GM19043 (cell line): ENCODE results near the gene TMEM164.

Experiments used
- ATAC-seq: cut with Tn5 transposase; IDR thresholded peaks from one replicate; pipeline ENCODE4 v1.9.1; 2021; ENCODE audit warnings: low read depth; ENCODE audit not compliant: unreplicated experiment

TMEM164 gene

DNA sequence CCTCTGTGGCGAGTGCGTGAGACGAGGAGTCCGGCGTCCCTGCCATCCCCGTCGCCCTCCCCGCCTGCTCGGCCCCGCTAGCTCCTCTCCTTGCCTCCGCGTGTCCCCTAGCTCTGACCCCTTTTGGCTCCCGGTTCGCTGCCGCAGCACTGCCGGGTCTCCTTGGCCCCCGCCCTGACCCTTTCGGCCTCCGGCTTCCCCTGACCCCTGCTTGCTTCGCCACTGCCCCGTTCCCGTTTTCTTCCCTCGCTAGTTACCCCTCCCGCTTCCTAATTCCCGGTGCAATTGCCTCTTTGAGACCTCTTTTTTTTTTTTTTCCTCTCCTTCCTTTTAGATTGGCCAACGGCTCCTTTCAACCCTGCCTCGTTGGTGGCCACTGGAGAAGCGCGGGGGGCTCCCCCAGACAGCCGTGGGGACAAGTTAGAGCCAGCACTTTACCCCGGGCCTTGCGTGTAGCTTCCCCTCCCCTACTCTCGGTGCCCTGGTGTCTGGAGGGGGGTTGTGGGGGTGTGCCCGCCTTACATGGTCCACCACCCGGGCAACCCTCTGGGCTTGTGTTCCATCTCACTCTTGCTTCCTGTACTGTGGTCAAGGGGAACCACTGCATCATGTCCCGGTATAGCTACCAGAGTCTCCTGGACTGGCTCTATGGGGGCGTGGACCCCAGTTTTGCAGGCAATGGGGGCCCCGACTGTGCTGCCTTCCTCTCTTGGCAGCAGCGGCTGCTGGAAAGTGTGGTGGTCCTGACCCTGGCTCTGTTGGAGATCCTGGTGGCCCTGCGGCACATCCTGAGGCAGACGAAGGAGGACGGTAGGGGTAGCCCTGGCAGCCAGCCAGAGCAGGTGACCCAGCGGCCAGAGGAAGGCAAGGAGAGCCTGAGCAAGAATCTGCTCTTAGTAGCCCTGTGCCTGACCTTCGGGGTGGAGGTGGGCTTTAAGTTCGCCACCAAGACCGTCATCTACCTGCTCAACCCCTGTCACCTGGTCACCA, 548 bp downstream of the TMEM164 start:
- no peak for ATAC-seq

DNA sequence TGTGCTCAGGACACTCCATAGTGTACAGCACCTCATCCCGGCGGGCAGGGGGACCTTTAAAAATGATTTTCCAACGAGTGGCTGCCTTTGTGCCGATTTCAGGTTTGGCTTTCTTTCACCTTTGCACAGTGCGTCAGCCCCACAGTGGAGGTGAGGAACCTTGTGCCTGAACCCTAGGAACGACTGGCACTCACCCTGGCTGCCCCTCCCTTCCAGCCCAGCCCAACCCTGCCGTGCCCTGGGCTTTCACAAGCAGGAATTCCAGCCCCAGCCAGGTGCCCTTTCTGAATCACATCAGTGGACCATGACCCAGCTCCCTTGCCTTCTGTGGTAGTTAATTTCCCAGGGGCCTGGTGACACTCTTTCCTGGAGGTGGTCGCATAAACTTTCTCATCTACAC, 1.3 kb downstream of the TMEM164 start:
- ATAC-seq, result no peak

DNA sequence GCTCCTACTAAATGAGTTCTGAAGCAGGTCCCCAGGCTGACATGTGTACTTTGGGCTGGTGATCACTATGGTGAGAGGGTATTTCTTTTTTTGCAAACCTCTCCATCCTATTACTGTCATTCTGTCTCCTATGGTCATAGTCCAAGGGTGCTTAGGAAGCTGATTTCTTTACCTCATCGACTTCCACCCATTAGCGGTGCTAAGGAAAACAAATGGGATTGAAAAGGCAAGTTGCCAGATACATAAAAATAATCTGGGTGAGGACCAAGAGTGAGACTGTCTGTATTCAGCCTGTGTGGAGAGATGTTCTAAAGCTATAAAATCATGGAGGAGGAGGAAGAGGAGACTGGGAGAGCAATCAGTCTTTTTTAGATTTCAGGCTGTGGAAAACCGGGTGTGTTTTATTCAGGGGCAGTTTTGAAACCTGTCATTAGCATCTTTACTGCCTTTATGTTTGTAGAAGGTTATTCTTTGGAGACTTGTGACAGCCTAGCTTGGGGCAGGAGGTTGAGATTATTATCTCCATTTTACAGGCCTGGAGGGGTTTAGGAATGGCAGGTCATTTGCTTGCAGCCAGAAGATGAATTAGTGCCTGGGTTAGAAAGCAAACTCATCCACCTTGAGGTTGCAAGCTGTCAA, 1.9 kb downstream of the TMEM164 start:
- no peak for ATAC-seq

DNA sequence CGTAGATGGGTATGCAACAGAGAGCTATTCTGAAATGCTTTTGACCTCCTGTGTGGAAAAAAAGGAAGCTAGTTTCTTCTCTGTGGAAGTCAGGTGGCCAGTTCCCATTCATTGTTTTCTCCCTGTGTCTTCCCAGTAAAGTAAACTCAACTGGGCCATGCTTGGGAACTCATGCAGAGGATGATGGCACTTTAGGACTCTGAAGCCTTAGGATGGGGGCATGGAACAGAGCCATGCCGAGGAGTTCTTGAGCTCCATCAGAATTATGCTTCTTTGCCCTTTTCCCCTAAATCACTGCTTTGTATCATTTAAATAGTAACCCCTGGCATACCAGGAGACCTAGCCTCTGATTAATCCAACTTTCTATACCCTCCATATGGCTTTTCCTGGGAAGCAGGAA, 3.2 kb downstream of the TMEM164 start:
- no peak for ATAC-seq

DNA sequence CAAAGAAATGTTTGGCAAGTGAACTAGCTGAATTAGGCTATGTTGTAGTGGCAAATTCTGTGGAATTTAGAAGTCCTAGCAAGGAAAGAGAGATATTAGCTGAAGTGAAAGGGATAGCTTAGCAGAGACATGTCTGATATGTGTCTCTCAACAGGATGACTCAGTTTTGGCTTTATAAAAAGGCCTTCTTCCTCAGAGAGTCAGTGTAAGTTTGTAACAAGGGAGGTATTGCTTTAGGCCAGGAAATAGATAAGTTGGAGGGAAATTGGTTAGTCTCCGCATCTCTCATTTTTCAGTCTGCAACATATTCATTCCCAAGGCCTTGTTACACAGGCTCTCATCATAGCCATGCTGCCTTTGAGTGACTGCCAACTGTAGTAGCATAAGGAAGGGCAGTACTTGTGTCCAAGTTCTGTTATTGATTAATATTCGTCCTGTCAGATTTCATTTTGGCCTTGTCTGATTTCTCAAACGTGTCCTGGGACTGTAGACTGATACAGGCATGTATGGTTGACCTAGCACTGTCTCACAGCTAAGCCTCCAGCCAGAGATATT, 4.0 kb downstream of the TMEM164 start:
- ATAC-seq, result no peak

DNA sequence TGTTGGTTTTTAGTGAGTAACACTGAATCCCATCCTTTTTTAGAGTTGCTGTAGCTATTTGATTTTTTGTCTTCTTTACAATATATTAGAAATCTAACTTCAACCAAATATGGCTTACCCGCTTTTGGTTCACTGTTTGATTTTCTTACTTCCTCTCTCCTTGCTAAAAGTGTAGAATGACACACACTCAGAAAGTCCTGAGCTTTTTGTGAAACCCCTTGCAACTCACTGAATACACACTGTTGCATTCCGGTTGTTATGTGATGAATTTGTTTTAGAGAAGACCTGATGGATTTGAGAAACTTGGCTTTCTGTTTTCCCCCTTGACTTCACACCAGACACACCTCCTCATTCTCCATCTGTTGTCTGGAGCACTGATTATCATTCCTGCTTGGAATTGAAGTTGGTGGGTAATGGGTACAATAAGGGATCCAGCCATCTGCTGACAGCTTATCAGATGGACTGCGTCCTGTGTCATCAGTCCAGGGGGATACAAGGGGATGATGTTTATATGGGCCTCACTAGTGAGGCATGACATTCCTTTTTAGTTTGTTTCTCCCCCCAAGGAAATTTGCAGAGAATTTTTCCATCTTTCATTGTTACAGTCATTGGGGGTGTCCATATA, 5.2 kb downstream of the TMEM164 start:
- peak; percentile 45 for ATAC-seq

DNA sequence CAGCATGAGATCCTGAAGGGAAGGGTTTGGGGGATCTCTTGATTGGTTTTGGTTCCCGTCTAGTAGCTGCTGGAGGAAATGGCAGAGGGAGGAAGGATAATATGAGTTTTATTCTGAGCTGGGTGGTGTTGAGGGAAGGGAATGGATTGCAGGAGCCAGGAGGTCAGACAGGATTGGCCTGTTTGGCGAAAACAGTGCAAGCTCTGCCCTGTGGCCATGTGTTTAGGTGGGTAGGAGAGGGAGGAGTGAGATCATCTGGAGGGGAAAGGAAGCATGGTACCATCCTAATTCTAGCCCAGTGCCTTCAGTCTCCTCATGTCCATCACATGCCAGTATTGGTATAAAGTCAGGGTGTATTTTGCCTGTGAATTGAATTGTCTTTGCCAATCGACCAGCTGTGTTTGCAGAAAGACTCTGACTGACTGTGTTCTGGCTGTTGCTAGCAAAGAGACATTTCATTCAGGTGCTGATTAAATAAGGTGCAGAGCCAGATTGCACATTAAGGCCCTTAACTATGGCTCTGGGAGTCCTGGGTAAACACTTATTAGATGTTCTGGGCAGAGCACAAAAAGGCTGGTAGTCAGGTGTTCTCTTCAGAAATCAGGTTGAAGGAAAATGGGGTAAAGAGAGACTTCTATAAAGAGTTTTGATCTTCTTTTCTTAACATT, 10.0 kb downstream of the TMEM164 start:
- no peak for ATAC-seq

DNA sequence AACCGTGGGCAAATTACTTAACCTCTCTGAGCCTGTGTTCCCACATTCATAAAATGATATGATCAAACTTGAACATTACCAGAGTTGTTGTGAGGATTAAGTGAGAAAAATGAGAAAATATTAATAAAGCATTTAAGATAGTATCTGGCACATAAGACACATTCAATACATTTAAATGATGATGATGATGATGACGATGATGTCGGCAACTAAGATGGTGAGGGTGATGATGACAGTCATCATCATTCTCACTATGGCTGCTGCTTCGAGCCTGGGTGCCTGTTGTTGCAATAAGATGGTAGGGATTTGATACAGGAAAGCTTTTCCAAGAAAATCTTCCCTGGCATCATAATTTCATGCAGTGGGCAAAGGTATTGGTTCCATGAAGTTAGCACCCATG, 11.1 kb downstream of the TMEM164 start:
- ATAC-seq, result no peak

DNA sequence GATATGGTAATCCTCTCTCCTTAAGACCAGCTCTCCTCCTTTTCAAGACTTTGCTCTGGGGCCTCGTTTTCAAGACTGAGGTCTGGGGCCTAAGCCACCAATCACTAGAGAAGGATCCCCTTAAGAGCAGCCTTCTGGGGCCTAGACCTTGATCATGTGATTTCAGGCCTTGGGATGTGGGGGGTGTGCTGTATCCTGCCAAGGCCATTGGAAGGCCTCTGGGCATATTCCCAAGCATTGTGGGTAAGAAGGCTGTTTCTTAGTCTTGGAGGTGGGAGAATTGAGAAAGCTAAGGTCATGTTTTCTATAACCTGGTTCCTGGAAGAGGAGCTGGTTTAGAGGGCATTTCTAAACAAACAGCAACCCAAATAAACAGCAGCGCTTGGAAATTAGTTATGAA, 12.1 kb downstream of the TMEM164 start:
- no peak for ATAC-seq

DNA sequence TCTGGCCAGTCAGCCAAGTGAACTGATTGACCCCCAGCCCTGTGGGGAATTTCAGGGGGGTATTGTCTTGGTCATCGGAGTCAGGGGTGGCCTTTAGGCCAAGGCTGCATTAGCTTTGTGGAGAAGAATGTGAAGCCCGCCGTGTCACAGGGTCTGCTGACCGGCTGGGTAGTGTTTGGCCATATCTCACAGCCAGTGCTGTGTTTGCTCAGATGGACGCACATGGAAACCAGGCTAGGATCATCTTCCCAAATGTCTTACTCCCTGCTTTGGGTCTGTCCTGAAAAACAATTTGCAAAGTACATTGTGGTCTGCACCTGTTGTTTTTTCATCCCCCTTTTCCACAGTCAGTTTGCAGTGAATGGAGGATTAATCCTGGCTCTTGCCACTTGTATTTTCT, 13.0 kb downstream of the TMEM164 start:
- no peak for ATAC-seq

DNA sequence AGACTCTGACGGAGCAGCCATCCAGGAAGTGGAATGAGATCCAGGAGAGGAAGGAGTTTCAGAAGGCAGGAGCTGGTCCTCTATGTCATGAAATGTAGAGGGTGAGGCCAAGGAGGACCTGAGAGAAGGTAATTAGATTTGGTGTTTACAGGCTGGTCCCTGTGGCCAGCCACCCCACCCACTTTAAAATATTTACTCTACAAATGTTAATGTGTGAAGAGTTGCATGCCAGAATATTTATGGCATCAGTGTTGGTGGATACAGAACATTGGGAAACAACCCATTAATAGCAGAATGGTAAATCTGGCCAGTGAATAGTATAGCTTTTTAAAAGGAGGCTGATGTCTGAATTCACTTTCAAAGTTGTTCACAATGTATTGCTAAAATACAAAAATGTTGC, 17.6 kb downstream of the TMEM164 start:
- ATAC-seq, result no peak

DNA sequence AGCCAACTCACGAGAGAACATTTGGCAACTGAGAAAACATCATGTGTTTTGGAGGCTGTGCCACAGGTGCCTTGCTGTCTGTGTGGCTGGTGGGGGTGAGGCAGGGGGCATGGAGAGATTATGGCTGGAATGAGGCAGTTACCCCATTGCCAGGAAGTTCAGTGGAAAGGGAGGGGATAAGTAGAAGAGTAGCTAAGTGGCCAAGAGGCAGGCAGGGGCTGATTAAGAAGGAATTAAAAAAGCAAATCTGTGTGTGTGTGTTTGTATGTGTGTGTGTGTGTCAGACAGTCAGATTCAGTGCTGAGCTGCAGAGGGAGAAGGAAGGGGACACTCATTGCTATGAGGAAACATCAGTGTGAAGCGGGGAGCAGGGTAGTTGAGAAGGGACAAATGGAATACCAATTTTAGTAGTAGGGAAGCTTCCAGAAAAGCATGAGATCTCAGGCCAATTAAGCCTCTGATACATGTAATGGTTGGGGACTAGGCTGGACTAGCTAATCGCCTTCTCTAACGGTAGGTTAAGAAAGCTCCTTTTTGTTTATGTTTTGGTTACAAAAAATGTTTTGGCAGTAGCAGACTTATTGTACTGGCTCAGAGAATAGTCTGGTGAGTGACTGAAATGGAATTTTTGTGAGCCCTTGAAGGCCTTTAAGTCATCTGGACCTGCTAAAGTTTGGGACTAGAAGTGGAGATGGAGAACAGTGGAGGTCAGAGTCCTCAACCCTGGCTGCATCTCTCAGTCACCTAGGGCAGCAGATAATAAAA, 18.5 kb downstream of the TMEM164 start:
- no peak for ATAC-seq

DNA sequence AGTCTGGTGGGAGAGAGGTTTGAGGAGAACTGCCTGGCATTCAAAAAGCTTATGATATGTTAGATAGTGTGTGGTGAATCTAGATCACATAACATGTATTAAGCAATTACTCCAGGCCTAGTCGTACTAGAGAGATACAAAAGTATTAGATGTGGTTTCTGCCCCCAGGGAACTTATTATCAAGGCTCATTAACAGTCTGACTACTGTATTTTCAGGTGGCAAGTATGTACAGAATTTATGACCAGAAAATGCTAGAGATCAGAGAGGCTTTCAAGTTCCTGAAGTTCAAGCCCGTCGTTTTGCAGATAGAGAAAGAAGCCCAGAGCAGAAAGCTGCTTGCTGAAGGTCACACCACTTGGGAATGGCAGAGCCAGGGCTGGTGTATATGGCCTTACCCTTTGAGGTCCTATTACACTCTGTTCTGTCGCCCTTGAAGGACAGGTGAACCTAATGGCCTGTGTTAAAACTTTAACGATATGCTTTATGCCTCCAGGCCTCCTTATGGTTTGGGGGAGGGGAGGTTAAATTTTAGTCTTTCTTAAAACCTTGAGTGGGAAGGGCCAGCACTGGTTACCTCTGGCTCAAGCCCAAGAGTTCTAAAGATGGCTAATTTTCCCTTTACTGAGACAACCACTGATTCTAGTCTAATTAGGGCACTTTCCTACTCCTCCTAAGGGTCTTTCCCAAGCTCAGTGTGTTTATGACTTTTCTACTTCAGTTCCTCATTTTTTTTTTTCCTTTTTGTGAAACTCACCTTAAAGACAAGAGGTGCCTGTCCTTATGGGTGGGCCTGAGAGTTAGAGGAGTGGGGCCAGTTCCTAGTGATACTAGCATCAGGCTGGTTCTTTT, 19.9 kb downstream of the TMEM164 start:
- no peak for ATAC-seq

DNA sequence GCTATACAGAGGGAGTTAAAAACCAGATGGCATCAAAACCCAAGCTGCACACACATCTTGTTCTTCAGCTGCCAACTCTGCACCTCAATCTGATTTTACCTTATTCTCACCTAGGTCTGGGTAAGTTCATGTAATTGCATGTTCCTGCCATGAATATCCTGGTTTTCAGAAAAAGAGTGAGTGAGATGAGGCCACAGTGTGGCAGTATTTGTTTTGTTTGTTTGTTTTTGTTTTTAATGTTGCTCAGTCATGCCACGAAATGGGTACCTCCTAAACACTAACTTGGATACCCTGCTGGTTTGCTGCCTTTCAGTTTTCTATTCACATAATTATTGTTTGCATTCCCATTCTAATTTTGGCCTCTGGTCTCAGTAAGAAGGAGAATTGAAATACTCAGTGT, 22.5 kb downstream of the TMEM164 start:
- no peak for ATAC-seq

DNA sequence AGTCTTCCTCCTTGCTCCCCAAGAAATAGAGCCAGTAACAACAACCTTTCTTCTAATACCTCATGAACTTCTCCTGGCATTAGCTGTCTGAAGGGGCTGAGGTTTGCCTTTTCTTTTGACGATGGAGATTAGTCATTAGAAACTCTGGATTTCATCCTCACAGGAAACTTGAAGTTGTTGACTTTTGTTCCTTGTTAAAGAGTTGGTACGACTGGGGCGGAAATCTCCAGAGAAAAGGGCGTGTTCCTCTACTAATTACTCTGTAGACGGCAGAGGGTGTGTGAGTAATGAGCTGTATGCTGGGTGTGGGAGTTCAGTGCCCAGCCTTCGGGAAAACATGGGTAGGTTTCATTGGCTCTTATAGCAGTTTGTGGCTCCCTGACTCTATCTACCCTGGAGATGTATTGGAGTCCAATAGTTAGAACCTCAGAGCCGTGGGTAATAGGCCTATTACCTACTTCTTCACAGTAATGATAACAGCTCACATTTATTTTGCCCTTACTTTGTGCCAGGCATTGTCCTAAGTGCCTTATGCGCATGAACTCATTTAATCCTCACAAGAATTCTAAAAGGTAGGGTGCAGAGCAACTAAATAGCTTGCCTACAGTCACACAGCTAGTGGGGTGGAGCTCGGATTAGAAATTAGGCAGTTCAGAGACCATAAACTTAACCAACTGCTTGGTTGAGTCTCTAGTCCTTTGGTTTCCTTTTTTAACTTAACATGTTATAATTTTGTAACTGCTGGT, 23.4 kb downstream of the TMEM164 start:
- ATAC-seq, result no peak

DNA sequence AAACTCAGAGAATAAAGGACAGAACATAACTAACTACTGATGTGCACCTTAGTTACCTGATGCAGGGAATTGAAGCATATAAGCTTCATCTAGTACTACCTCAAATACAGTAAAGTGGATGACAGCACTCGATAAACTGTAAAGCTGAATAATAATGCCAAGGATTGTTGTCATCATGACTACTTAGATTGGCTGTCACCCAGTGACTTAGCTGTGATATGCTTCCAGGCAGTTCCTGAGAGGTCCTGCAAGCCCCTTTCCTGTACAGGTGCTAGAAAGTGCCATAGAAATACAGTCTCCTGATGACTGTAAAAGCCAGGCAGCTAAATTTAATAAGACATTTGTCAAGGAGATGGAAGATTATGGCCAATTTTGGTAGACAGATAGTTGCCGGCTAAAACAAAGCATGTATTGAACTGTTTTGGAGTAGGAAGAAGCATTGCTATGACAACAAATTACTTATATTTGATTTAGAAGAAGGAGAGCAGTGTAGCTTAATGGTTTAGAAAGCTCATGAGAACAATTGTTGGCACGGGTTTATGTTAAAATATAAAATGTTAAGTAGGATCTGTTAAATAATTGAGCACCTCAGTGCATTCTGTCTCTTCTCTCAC, 29.7 kb downstream of the TMEM164 start:
- no peak for ATAC-seq

DNA sequence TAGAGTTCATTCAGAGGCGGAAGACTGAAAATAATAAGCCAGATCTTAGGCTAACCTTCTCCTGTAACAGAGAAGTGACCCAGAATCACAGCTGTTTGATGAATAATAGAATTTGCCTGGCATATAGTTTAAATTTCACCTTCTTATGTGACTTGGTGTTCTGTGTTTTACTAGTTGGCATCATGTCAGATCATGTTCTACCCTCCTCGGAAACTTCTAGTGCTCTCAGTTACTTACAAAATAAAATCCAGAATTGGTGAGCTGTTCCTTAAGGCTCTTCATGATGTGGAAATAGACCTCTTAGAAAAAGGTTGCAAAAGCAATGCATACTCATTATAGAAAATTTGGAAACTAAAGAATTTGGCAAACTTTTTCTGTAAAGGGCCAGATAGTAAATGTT, 31.1 kb downstream of the TMEM164 start:
- ATAC-seq, result no peak
